GM12892 (cell line): ENCODE data around the gene APLP2.

Experiments
- POLR2A ChIP-seq: IDR thresholded peaks from 2 replicates; pipeline ENCODE4 v1.6.1; 2011; ENCODE audit warnings: low read depth, low read length, control low read depth
- POLR2AphosphoS5 ChIP-seq: IDR thresholded peaks from 2 replicates; pipeline ENCODE4 v1.6.1; 2011; ENCODE audit warnings: low read depth, low read length, control low read depth

DNA sequence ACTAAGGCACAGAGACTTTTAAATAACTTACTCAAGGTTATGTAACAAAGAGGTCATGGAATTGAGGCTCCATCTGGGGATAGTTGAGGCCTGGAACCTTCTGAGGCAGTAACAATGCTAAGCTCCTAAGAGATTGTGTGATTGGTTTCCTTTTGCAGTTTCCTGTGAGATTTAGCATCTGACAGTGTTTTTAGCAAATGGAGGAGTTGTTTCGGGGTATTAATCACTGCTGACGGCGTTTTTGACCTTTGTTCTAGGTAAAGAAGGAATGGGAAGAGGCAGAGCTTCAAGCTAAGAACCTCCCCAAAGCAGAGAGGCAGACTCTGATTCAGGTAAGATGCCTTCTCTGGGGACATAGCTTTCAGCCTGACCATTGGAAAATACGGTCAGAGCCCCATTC lies 57.8 kb downstream of the APLP2 start:
- no peak for TF ChIP-seq POLR2AphosphoS5
- TF ChIP-seq POLR2A, result no peak
